Neural cell (in vitro differentiated cells): ENCODE measurements around the gene PIK3R1.

Experiments used
- CTCF ChIP-seq: fragments of 450-650 bp; IDR thresholded peaks from 2 replicates; pipeline ENCODE4 v1.5.1; 2014; ENCODE audit warnings: antibody characterized with exemption, mild to moderate bottlenecking, moderate library complexity; ENCODE audit not compliant: poor library complexity, severe bottlenecking
- EP300 ChIP-seq: fragments of 450-650 bp; conservative IDR thresholded peaks from 2 replicates; pipeline ENCODE4 v1.6.1; 2014; ENCODE audit warnings: antibody characterized with exemption, mild to moderate bottlenecking, moderate library complexity; ENCODE audit not compliant: poor library complexity, severe bottlenecking
- EZH2 ChIP-seq: fragments of 200-600, 300-800 bp; shearing (Covaris generic), sonication (generic); IDR thresholded peaks from 2 replicates; pipeline ENCODE4 v1.6.1; 2014; ENCODE audit warnings: antibody characterized with exemption, low read length, borderline replicate concordance, mild to moderate bottlenecking; ENCODE audit not compliant: insufficient read depth, poor library complexity, severe bottlenecking
- POLR2AphosphoS5 ChIP-seq: IDR thresholded peaks from 2 replicates; pipeline ENCODE4 v1.6.1; 2012
- RAD21 ChIP-seq: fragments of 450-650 bp; conservative IDR thresholded peaks from 2 replicates; pipeline ENCODE4 v1.6.1; 2014; ENCODE audit warnings: antibody characterized with exemption, mild to moderate bottlenecking, moderate library complexity
- REST ChIP-seq: IDR thresholded peaks from 2 replicates; pipeline ENCODE4 v1.6.1; 2012; ENCODE audit warnings: borderline replicate concordance
- SMC3 ChIP-seq: fragments of 450-650 bp; conservative IDR thresholded peaks from 2 replicates; pipeline ENCODE4 v1.6.1; 2014; ENCODE audit warnings: antibody characterized with exemption, mild to moderate bottlenecking, moderate library complexity; ENCODE audit not compliant: poor library complexity
- TAF1 ChIP-seq: IDR thresholded peaks from 2 replicates; pipeline ENCODE4 v1.6.1; 2012; ENCODE audit warnings: low read depth

GRCh38 chr5:68232277-68232676 lies 16.7 kb downstream of the PIK3R1 start:
- no peak for TF ChIP-seq EP300
- no peak for TF ChIP-seq CTCF
- TF ChIP-seq TAF1, result no peak
- TF ChIP-seq POLR2AphosphoS5, result no peak
- no peak for TF ChIP-seq EZH2
- no peak for TF ChIP-seq REST
- no peak for TF ChIP-seq RAD21
- TF ChIP-seq SMC3, result no peak
